ENCODE results near the gene RABGAP1L.

RABGAP1L gene

DNA sequence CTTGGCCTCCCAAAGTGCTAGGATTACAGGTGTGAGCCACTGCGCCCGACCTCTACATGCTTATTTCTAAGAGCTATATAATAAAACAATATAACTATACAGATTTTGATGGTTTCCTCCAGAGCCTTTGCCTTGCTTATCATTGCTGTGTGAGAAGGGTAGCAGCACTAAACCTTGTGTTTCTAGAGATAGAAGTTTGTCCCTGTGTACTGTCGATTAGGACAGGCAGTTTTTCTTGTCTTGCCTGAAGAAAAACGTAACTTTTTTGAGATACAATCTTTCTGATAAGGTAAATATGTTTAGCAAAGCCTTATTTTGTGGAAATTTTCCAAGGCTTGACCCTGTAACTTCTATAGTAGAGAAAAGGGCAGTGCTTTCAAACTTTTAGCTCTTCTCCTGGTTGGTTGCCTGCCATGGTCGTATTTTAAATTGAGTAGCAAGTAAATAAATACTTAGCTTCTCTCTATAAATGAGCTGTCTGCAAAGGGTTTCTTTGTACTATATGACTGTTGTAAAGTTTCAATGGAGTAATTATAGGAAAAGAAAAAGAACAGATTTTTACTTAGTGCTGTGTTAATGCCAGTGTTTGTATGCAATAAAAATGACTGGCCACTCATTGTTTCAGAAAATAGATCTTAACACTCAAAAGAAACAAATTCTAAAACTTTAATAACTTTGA lies 754.0 kb downstream of the RABGAP1L start:
- no peak for TF ChIP-seq MYC (IDR thresholded peaks at IDR 0.05; ENCODE audit: low read depth, low read length)
- TF ChIP-seq, protein P1, sequence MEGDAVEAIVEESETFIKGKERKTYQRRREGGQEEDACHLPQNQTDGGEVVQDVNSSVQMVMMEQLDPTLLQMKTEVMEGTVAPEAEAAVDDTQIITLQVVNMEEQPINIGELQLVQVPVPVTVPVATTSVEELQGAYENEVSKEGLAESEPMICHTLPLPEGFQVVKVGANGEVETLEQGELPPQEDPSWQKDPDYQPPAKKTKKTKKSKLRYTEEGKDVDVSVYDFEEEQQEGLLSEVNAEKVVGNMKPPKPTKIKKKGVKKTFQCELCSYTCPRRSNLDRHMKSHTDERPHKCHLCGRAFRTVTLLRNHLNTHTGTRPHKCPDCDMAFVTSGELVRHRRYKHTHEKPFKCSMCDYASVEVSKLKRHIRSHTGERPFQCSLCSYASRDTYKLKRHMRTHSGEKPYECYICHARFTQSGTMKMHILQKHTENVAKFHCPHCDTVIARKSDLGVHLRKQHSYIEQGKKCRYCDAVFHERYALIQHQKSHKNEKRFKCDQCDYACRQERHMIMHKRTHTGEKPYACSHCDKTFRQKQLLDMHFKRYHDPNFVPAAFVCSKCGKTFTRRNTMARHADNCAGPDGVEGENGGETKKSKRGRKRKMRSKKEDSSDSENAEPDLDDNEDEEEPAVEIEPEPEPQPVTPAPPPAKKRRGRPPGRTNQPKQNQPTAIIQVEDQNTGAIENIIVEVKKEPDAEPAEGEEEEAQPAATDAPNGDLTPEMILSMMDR (IDR thresholded peaks at IDR 0.05; ENCODE audit: low read depth, low read length), result no peak
- no peak overlapping the region for H3K4me3 ChIP-seq (ENCODE audit: low read depth, low read length)
- DNase-seq (ENCODE audit: low read depth), result no peak

- TF ChIP-seq, protein P1 (IDR thresholded peaks at IDR 0.05; ENCODE audit: low read depth, low read length), result no peak
- TF ChIP-seq POLR2A (IDR thresholded peaks at IDR 0.05; ENCODE audit: extremely low read depth, insufficient read length), result no peak
- no peak for TF ChIP-seq MYC (IDR thresholded peaks at IDR 0.05; ENCODE audit: low read depth, low read length)
- H3K4me3 ChIP-seq (ENCODE audit: low read depth, low read length), result no peak overlapping the region
- no peak for DNase-seq (ENCODE audit: low read depth)
Measured at GRCh38 chr1:174914991-174915390, 755.7 kb downstream of the RABGAP1L start.

DNA sequence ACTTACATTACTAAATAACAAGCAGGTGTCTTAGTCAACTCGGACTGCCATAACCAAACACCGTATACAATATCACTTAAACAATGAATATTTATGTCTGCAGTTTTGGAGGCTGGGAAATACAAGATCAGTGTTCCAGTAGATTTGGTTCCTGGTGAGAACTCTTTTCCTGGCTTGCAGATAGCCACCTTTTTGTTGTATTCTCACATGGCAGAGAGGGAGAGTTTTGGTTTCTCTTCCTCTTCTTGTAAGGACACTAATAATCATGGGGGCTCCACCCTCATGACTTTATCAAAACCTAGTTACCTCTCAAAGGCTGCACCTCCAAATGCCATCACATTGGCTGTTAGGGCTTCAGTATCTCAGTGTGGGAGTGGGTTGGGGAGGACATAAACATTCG lies 757.5 kb downstream of the RABGAP1L start:
- no peak overlapping the region for H3K4me3 ChIP-seq (ENCODE audit: low read depth, low read length)
- DNase-seq (ENCODE audit: low read depth), result no peak

DNA sequence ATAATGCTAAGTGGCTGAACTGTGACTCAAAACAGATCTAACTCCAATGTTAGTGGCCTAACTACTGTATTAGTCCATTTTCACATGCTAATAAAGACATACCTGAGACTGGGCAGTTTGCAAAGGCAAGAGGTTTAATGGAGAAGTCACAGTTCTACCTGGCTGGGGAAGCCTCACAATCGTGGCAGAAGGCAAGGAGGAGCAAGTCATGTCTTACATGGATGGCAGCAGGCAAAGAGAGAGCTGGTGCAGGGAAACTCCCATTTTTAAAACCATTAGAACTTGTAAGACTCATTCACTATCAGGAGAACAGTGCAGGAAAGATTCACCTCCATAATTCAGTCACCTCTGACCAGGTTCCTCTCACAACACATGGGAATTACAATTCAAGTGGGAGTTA lies 760.8 kb downstream of the RABGAP1L start:
- no peak overlapping the region for H3K4me3 ChIP-seq (ENCODE audit: low read depth, low read length)
- no peak for DNase-seq (ENCODE audit: low read depth)
- TF ChIP-seq, protein P1 (IDR thresholded peaks at IDR 0.05; ENCODE audit: low read depth, low read length), result no peak
- TF ChIP-seq MYC (IDR thresholded peaks at IDR 0.05; ENCODE audit: low read depth, low read length), result no peak
- no peak for TF ChIP-seq POLR2A (IDR thresholded peaks at IDR 0.05; ENCODE audit: extremely low read depth, insufficient read length)
- TF ChIP-seq, protein P2, sequence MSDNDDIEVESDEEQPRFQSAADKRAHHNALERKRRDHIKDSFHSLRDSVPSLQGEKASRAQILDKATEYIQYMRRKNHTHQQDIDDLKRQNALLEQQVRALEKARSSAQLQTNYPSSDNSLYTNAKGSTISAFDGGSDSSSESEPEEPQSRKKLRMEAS (IDR thresholded peaks at IDR 0.05; ENCODE audit: low read depth, low read length), result no peak

More for the DNA sequence above, 757.5 kb downstream of the RABGAP1L start:
- TF ChIP-seq POLR2A (IDR thresholded peaks at IDR 0.05; ENCODE audit: extremely low read depth, insufficient read length) (no peak), MYC (IDR thresholded peaks at IDR 0.05; ENCODE audit: low read depth, low read length) (no peak)
- TF ChIP-seq, protein P2 (IDR thresholded peaks at IDR 0.05; ENCODE audit: low read depth, low read length), result no peak
- TF ChIP-seq, protein P1 (IDR thresholded peaks at IDR 0.05; ENCODE audit: low read depth, low read length), result no peak

DNA sequence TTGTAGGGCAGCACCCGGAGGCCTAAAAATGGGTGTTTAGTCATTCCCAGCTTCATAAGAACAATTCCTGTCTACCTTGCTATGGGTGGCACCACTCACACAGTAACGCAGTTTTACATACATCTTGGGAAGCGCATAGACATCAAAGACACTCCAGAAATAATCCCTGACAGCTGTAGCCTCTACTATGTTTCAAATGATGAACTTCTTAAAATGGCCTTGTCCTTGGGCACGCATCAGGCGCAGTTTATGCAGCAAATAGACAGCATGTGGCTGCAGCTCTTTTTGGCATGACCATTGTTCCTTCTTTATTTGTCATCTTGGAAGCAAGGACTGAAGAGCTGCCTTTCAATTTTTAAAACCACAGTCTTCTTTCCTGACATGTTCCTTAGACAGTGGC lies 762.8 kb downstream of the RABGAP1L start:
- no peak for TF ChIP-seq MYC (IDR thresholded peaks at IDR 0.05; ENCODE audit: low read depth, low read length)
- no peak for TF ChIP-seq POLR2A (IDR thresholded peaks at IDR 0.05; ENCODE audit: extremely low read depth, insufficient read length)
- TF ChIP-seq, protein P1 (IDR thresholded peaks at IDR 0.05; ENCODE audit: low read depth, low read length), result no peak
- TF ChIP-seq, protein P2 (IDR thresholded peaks at IDR 0.05; ENCODE audit: low read depth, low read length), result no peak
- H3K4me3 ChIP-seq (ENCODE audit: low read depth, low read length), result no peak overlapping the region
- no peak for DNase-seq (ENCODE audit: low read depth)

DNA sequence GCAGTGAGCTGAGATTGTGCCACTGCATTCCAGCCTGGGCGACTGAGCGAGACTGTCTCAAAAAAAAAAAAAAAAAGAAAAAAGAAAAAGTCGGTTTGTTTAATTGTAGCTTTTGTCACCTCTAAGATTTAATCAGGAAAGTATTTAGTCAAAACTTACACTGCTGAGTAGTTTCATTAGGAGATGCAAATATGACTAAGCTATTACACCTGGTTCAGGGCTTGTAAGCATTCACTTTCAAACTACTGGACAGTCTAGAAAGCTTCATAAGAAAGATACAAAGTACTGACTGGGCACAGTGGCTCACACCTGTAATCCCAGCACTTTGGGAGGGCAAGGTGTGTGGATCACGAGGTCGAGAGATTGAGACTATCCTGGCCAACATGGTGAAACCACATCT lies 764.5 kb downstream of the RABGAP1L start:
- no peak overlapping the region for H3K4me3 ChIP-seq (ENCODE audit: low read depth, low read length)
- DNase-seq (ENCODE audit: low read depth), result no peak
- TF ChIP-seq, protein P2 (IDR thresholded peaks at IDR 0.05; ENCODE audit: low read depth, low read length), result no peak
- TF ChIP-seq MYC (IDR thresholded peaks at IDR 0.05; ENCODE audit: low read depth, low read length) (no peak), POLR2A (IDR thresholded peaks at IDR 0.05; ENCODE audit: extremely low read depth, insufficient read length) (no peak)
- TF ChIP-seq, protein P1 (IDR thresholded peaks at IDR 0.05; ENCODE audit: low read depth, low read length), result no peak
